ENCODE results near the gene NTPCR. TPM values are rescaled to one million over a fixed set of nuclear protein-coding genes. Genes with fewer than 3 reads are reported as not detected.
A peak's percentile ranks its signal among the peaks of the same experiment; 100 is the strongest.

The NTPCR gene
- 17.8 and 19.2 TPM in 2 replicates for total RNA-seq

GRCh38 chr1:232950197-232951176, at the start of gene NTPCR:
Gene NTPCR, plus strand, starts transcription at chr1:232950611. Its CDS starts 100 bp downstream, at chr1:232950711.
- ChIA-PET CTCF (no interaction called here), POLR2A (interaction anchor here (0.6 kb wide), 2 partner anchors 16 to 373 kb away, joined by 4 read pairs; no protein-coding TSS in a partner anchor)

GRCh38 chr1:232900818-232901217, 49.6 kb upstream of the NTPCR start:
- Mint-ChIP-seq H3K27ac (no peak overlapping the region), H3K27me3 (peaks cover 2% of the 10 kb centered on the region), H3K4me3 (no peak overlapping the region), H3K36me3 (ENCODE audit: low read depth) (no peaks in the 10 kb centered on the region), H3K9me3 (no peaks in the 10 kb centered on the region), H3K4me1 (no peaks in the 10 kb centered on the region)
- CTCF ChIA-PET: no interaction called here
- DNase-seq (no peak), ATAC-seq (ENCODE audit: low read depth) (no peak)
- TF ChIP-seq CTCF (IDR thresholded peaks at IDR 0.05): no peak
- intact Hi-C loops (cut with micrococcal nuclease): no loop called here
- POLR2A ChIA-PET: no interaction called here

More at GRCh38 chr1:232950197-232951176, at the start of gene NTPCR:
- no peaks in the 10 kb centered on the region for H3K27me3 Mint-ChIP-seq
- H3K36me3 Mint-ChIP-seq (ENCODE audit: low read depth): peaks cover 6% of the 10 kb centered on the region
- no peaks in the 10 kb centered on the region for H3K9me3 Mint-ChIP-seq
- H3K4me3 Mint-ChIP-seq: peak within 1 kb of the TSS; percentile 96
- peak; percentile 97 for DNase-seq
- intact Hi-C loops (cut with micrococcal nuclease): loop anchor here (1.0 to 5.0 kb wide), 5 partner anchors 143 to 1423 kb away; partner anchors contain the start of genes MAP10, MAP3K21, PCNX2 and SIPA1L2
- TF ChIP-seq CTCF (IDR thresholded peaks at IDR 0.05): no peak
- peak within 1 kb of the TSS; percentile 90 for H3K27ac Mint-ChIP-seq
- ATAC-seq (ENCODE audit: low read depth): peak; percentile 89
- peaks cover 32% of the 10 kb centered on the region for H3K4me1 Mint-ChIP-seq

- H3K27me3 Mint-ChIP-seq: peaks cover 5% of the 10 kb centered on the region
- CTCF ChIA-PET: no interaction called here
- H3K36me3 Mint-ChIP-seq (ENCODE audit: low read depth): no peaks in the 10 kb centered on the region
- no peaks in the 10 kb centered on the region for H3K9me3 Mint-ChIP-seq
- intact Hi-C loops (cut with micrococcal nuclease): no loop called here
- H3K4me1 Mint-ChIP-seq: no peaks in the 10 kb centered on the region
- no peak overlapping the region for H3K4me3 Mint-ChIP-seq
- DNase-seq (no peak), ATAC-seq (ENCODE audit: low read depth) (no peak)
- POLR2A ChIA-PET: no interaction called here
- no peak for TF ChIP-seq CTCF (IDR thresholded peaks at IDR 0.05)
- no peak overlapping the region for H3K27ac Mint-ChIP-seq
These were observed 49.2 kb upstream of the NTPCR start for GRCh38 chr1:232901255-232901654.

- no peak overlapping the region for H3K27ac Mint-ChIP-seq
- intact Hi-C loops (cut with micrococcal nuclease): no loop called here
These were observed 47.5 kb upstream of the NTPCR start for GRCh38 chr1:232902774-232903350.

More at GRCh38 chr1:232902774-232903350, 47.5 kb upstream of the NTPCR start:
- Mint-ChIP-seq H3K27me3 (peaks cover 7% of the 10 kb centered on the region), H3K9me3 (no peaks in the 10 kb centered on the region), H3K4me1 (no peaks in the 10 kb centered on the region), H3K4me3 (no peak overlapping the region), H3K36me3 (ENCODE audit: low read depth) (no peaks in the 10 kb centered on the region)
- no peak for DNase-seq
- CTCF ChIA-PET: no interaction called here
- TF ChIP-seq CTCF (IDR thresholded peaks at IDR 0.05): no peak
- ATAC-seq (ENCODE audit: low read depth): no peak
- POLR2A ChIA-PET: no interaction called here

Measured in activated B cell treated with CpG ODN at 0.5 μM for 24 hours (primary cell).